IMR-90 (cell line): ENCODE results near the gene EGLN1.

Source experiments
- BHLHE40 ChIP-seq: fragments of 150-350 bp; IDR thresholded peaks from 2 replicates; pipeline ENCODE4 v1.6.1; 2016; ENCODE audit warnings: mild to moderate bottlenecking, low read depth, low read length
- CEBPB ChIP-seq: IDR thresholded peaks from 2 replicates; pipeline ENCODE4 v1.6.1; 2012; ENCODE audit warnings: low read depth, low read length, improper control_type of control experiment
- CHD1 ChIP-seq: IDR thresholded peaks from 2 replicates; pipeline ENCODE4 v1.6.1; 2012; ENCODE audit warnings: low read depth, low read length, improper control_type of control experiment
- FOS ChIP-seq: fragments of 150-350 bp; IDR thresholded peaks from 2 replicates; pipeline ENCODE4 v1.6.1; 2016; ENCODE audit warnings: low read depth, low read length
- MAFK ChIP-seq: IDR thresholded peaks from 2 replicates; pipeline ENCODE4 v1.6.1; 2012; ENCODE audit warnings: low read depth, low read length, improper control_type of control experiment
- MAZ ChIP-seq: IDR thresholded peaks from 2 replicates; pipeline ENCODE4 v1.6.1; 2012; ENCODE audit warnings: low read depth, mild to moderate bottlenecking, low read length, improper control_type of control experiment, moderate library complexity, borderline replicate concordance
- MXI1 ChIP-seq: IDR thresholded peaks from 2 replicates; pipeline ENCODE4 v1.6.1; 2012; ENCODE audit warnings: low read depth, mild to moderate bottlenecking, low read length, moderate library complexity, borderline replicate concordance
- POLR2A ChIP-seq: IDR thresholded peaks from 2 replicates; pipeline ENCODE4 v1.6.1; 2012; ENCODE audit warnings: mild to moderate bottlenecking, low read depth, low read length
- RAD21 ChIP-seq: IDR thresholded peaks from 2 replicates; pipeline ENCODE4 v1.6.1; 2012; ENCODE audit warnings: low read length, improper control_type of control experiment
- RFX5 ChIP-seq: IDR thresholded peaks from 2 replicates; pipeline ENCODE4 v1.8.0; 2012; ENCODE audit warnings: low read depth, mild to moderate bottlenecking, low read length, moderate library complexity
- SMC3 ChIP-seq: fragments of 150-350 bp; IDR thresholded peaks from 2 replicates; pipeline ENCODE4 v1.6.1; 2016; ENCODE audit warnings: low read depth, mild to moderate bottlenecking, antibody characterized with exemption, low read length, moderate library complexity
- TF ChIP-seq, protein P1 (sequence below): conservative IDR thresholded peaks from 2 replicates; pipeline ENCODE4 v1.5.1; 2012; ENCODE audit warnings: mild to moderate bottlenecking, low read depth, low read length, improper control_type of control experiment
- TF ChIP-seq, protein P2 (sequence below): fragments of 150-350 bp; IDR thresholded peaks from 2 replicates; pipeline ENCODE4 v1.6.1; 2017; ENCODE audit warnings: mild to moderate bottlenecking, antibody characterized with exemption, low read length, low read depth

DNA sequence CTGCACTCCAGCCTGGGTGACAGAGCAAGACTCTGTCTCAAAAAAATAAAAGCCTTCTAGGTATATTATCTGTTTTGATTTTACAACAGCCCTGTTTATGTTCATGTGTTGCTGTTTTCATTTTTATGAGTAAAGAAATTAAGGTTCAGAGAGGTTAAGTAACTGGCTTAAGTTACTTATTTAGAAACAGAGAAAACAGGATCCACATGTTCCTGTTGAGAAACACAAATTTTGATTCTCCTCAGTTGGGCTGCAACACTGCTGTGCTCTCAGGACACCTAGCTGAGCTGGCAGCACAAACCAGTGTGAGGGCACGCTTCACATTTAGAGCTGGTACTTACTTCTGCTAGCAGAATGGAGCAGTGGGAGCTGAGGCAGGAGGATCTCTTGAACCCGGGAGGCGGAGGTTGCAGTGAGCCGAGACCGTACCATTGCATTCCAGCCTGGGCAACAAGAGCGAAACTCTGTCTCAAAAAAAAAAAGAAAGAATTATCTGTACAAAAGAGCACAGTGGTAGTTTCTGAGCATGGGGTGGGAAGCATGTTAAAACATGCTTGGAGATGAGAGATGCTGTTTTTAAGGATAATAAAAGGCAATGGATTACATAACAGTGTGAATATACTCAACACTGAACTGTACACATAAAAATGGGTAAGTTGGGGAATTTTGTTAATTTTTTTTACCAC lies 81.6 kb downstream of the EGLN1 start:
- TF ChIP-seq RFX5 (no peak), BHLHE40 (no peak), POLR2A (no peak), RAD21 (no peak), CEBPB (no peak), MAZ (no peak), CHD1 (no peak), SMC3 (no peak), MAFK (no peak), MXI1 (no peak), FOS (no peak)
- TF ChIP-seq, protein P1, sequence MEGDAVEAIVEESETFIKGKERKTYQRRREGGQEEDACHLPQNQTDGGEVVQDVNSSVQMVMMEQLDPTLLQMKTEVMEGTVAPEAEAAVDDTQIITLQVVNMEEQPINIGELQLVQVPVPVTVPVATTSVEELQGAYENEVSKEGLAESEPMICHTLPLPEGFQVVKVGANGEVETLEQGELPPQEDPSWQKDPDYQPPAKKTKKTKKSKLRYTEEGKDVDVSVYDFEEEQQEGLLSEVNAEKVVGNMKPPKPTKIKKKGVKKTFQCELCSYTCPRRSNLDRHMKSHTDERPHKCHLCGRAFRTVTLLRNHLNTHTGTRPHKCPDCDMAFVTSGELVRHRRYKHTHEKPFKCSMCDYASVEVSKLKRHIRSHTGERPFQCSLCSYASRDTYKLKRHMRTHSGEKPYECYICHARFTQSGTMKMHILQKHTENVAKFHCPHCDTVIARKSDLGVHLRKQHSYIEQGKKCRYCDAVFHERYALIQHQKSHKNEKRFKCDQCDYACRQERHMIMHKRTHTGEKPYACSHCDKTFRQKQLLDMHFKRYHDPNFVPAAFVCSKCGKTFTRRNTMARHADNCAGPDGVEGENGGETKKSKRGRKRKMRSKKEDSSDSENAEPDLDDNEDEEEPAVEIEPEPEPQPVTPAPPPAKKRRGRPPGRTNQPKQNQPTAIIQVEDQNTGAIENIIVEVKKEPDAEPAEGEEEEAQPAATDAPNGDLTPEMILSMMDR: no peak
- TF ChIP-seq, protein P2, sequence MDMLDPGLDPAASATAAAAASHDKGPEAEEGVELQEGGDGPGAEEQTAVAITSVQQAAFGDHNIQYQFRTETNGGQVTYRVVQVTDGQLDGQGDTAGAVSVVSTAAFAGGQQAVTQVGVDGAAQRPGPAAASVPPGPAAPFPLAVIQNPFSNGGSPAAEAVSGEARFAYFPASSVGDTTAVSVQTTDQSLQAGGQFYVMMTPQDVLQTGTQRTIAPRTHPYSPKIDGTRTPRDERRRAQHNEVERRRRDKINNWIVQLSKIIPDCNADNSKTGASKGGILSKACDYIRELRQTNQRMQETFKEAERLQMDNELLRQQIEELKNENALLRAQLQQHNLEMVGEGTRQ: no peak
